Measurements from ENCODE around the gene EFCC1. TPM values are rescaled to one million over a fixed set of nuclear protein-coding genes. Genes with fewer than 3 reads are reported as not detected.
A peak's percentile ranks its signal among the peaks of the same experiment; 100 is the strongest.
"Not testable (repeated sequence)": the region's sequence is repeated elsewhere in the genome, so short reads cannot be mapped to it uniquely, and the experiment has no call there.

EFCC1 gene
- total RNA-seq, 1 donor: not detected

DNA sequence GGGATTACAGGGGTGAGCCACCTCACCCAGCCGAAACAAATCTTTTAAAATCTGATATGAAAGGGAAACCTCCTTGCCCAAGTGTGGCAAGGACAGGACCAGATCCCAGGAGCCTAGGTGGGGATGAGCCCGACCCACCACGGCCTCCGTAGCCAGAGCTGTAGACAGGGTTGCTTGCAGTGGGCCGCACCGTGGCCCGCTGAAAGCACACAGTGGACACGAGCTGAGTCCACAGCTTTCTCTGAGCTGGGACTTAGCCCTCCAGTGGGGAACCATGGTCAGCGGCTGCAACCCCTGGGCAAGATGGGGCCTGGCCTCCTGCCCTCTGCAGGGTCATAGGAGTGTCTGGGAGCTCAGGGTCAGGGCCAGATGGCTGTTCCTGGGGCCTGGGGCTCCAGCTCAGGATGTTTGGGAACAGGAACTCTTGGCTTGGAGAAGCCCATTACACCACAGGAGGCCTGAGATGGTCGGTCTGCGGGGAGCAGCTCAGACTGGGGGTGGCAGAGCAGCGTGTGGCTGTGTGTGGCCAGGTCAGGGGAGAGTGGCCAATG, 84.1 kb downstream of the EFCC1 start:
- Histone ChIP-seq H4K20me1 (ENCODE audit: insufficient read depth, low read length) (no peaks in the 10 kb centered on the region), H3K27ac (ENCODE audit: low read depth, low read length) (no peak overlapping the region), H3K79me2 (ENCODE audit: insufficient read depth, low read length) (no peaks in the 10 kb centered on the region), H3K4me1 (ENCODE audit: insufficient read depth, low read length) (peaks cover 3% of the 10 kb centered on the region), H3K4me2 (ENCODE audit: insufficient read depth, low read length) (no peak overlapping the region), H3K4me3 (ENCODE audit: insufficient read depth, low read length) (no peak overlapping the region), H3K9me3 (ENCODE audit: low read depth, low read length) (no peaks in the 10 kb centered on the region), H3K36me3 (ENCODE audit: insufficient read depth, low read length) (no peaks in the 10 kb centered on the region), H2AFZ (ENCODE audit: low read length) (no peak overlapping the region), H3K27me3 (ENCODE audit: insufficient read depth, low read length) (no peaks in the 10 kb centered on the region)
- DNase-seq (ENCODE audit: insufficient read length, low spot score, missing footprints): no peak
- no peak for TF ChIP-seq CTCF (IDR thresholded peaks at IDR 0.05; ENCODE audit: extremely low read depth, low read depth, low read length)

DNA sequence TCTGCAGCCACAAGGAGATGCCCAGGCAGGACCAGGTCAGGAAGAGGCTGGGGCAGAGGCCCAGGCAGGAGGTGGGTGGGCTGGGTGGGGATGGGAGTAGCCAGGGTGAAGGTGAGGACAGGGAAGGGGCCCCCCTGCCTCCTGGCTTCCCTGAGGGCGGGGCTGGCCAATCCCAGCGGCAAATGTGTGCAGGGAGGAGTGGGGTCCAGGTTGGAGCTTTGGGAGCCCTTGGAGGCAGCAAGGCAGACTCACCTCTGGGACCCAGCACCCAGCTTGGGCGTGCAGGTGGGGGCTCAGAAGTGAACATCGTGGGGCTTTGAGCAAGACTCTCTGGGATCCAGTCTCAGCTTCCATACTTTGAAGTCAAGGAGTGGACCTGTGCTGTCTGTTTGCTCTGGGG, 84.7 kb downstream of the EFCC1 start:
- no peak for DNase-seq (ENCODE audit: insufficient read length, low spot score, missing footprints)
- Histone ChIP-seq H3K9me3 (ENCODE audit: low read depth, low read length) (no peaks in the 10 kb centered on the region), H3K27ac (ENCODE audit: low read depth, low read length) (no peak overlapping the region), H3K4me3 (ENCODE audit: insufficient read depth, low read length) (no peak overlapping the region), H2AFZ (ENCODE audit: low read length) (no peak overlapping the region), H3K4me2 (ENCODE audit: insufficient read depth, low read length) (no peak overlapping the region), H3K36me3 (ENCODE audit: insufficient read depth, low read length) (no peaks in the 10 kb centered on the region), H3K79me2 (ENCODE audit: insufficient read depth, low read length) (no peaks in the 10 kb centered on the region), H3K4me1 (ENCODE audit: insufficient read depth, low read length) (peaks cover 3% of the 10 kb centered on the region), H3K27me3 (ENCODE audit: insufficient read depth, low read length) (no peaks in the 10 kb centered on the region), H4K20me1 (ENCODE audit: insufficient read depth, low read length) (no peaks in the 10 kb centered on the region)
- no peak for TF ChIP-seq CTCF (IDR thresholded peaks at IDR 0.05; ENCODE audit: extremely low read depth, low read depth, low read length)

DNA sequence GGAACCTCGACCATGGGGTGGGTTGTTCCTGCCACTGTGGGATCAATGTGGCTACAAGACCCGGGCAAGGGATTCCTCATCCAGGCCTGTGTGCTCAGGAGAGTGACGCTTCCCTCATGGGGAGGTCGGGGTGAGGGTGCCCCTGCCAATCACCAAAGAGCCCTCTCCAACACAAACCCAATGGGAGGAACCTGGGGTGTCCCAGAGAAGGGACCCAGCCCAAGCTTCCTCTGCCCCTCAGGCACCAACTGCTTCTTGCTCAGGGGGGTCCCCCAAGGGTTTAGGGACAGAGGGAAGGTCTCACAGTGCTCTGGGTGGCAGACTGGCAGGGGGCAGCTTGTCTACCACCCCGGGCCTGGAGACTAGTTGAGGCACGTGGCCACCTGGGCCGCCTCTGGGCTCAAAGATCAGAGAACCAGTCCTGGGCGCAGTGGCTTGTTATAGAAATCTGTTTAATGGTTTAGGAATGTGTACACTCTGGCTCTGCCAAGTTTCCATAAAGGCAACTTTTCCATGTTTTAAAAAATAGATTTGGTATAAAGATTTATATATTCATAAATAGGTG, 86.1 kb downstream of the EFCC1 start:
- Histone ChIP-seq H3K36me3 (ENCODE audit: insufficient read depth, low read length) (peaks cover 7% of the 10 kb centered on the region), H3K4me2 (ENCODE audit: insufficient read depth, low read length) (no peak overlapping the region), H3K4me3 (ENCODE audit: insufficient read depth, low read length) (no peak overlapping the region), H4K20me1 (ENCODE audit: insufficient read depth, low read length) (no peaks in the 10 kb centered on the region), H3K4me1 (ENCODE audit: insufficient read depth, low read length) (peaks cover 3% of the 10 kb centered on the region), H3K9me3 (ENCODE audit: low read depth, low read length) (no peaks in the 10 kb centered on the region), H2AFZ (ENCODE audit: low read length) (no peak overlapping the region), H3K27ac (ENCODE audit: low read depth, low read length) (no peak overlapping the region), H3K27me3 (ENCODE audit: insufficient read depth, low read length) (no peaks in the 10 kb centered on the region), H3K79me2 (ENCODE audit: insufficient read depth, low read length) (no peaks in the 10 kb centered on the region)
- DNase-seq (ENCODE audit: insufficient read length, low spot score, missing footprints): peak; percentile 93
- no peak for TF ChIP-seq CTCF (IDR thresholded peaks at IDR 0.05; ENCODE audit: extremely low read depth, low read depth, low read length)

GRCh38 chr3:129087904-129088303, 86.8 kb downstream of the EFCC1 start:
- H3K4me3 ChIP-seq (ENCODE audit: insufficient read depth, low read length); H4K20me1 ChIP-seq (ENCODE audit: insufficient read depth, low read length); H3K79me2 ChIP-seq (ENCODE audit: insufficient read depth, low read length); H3K4me2 ChIP-seq (ENCODE audit: insufficient read depth, low read length); H3K27me3 ChIP-seq (ENCODE audit: insufficient read depth, low read length); H3K9me3 ChIP-seq (ENCODE audit: low read depth, low read length); H3K27ac ChIP-seq (ENCODE audit: low read depth, low read length); DNase-seq (ENCODE audit: insufficient read length, low spot score, missing footprints); H3K4me1 ChIP-seq (ENCODE audit: insufficient read depth, low read length); H2AFZ ChIP-seq (ENCODE audit: low read length); H3K36me3 ChIP-seq (ENCODE audit: insufficient read depth, low read length): not testable (repeated sequence)

DNA sequence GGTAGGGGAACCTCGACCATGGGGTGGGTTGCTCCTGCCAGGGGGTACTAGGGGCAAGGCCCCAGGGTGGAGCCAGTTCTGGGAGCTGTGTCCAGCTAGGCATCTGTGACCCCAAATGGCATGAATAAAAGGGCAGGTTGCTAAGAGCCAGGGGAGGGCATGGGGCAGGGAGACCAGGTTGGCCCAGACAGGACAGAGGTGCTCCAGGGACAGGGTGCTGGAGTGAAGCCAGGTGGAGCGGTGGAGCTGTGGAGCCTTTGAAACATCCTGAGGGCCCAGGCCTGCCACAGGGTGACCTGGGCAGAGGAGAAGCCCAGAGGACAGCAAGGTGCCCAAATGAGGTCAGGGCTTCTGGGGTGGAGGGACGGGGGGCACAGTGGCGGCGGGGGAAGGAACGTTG, 87.2 kb downstream of the EFCC1 start:
- H3K4me3 ChIP-seq (ENCODE audit: insufficient read depth, low read length); H3K79me2 ChIP-seq (ENCODE audit: insufficient read depth, low read length); H3K9me3 ChIP-seq (ENCODE audit: low read depth, low read length); H3K27me3 ChIP-seq (ENCODE audit: insufficient read depth, low read length); H3K4me2 ChIP-seq (ENCODE audit: insufficient read depth, low read length); H2AFZ ChIP-seq (ENCODE audit: low read length); H3K4me1 ChIP-seq (ENCODE audit: insufficient read depth, low read length); H4K20me1 ChIP-seq (ENCODE audit: insufficient read depth, low read length); H3K27ac ChIP-seq (ENCODE audit: low read depth, low read length); H3K36me3 ChIP-seq (ENCODE audit: insufficient read depth, low read length); DNase-seq (ENCODE audit: insufficient read length, low spot score, missing footprints): not testable (repeated sequence)
